ENCODE data around the gene PTPRG.

The PTPRG gene

GRCh38 chr3:61828880-61829721 lies 267.7 kb downstream of the PTPRG start:
- DNase-seq (ENCODE audit: low read depth) = no peak

GRCh38 chr3:61829722-61830350 lies 268.5 kb downstream of the PTPRG start:
- DNase-seq (ENCODE audit: low read depth) = no peak

DNA sequence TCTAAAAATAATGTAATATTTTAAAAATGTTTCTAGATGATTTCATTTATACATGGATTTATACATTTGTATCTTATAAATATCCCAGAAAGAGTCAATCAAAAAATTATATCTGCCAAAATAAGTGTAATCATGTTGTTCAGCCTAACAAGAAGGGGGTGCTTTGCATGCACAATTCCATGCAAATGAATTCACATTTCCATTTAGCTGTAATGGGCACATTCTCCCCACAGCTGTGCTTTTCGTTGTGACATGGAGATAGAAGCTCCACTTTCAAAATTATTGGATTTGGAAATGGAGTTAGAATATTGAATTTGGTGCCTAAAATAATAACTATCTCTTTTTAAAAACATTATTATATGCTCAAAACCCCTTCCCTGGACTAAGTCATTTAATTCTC lies 270.6 kb downstream of the PTPRG start:
- no peak for DNase-seq (ENCODE audit: low read depth)

- DNase-seq (ENCODE audit: low read depth) = no peak
Measured at GRCh38 chr3:61832375-61833229, 271.2 kb downstream of the PTPRG start.

- DNase-seq (ENCODE audit: low read depth) = no peak
Measured at GRCh38 chr3:61839256-61839655, 277.9 kb downstream of the PTPRG start.

- no peak for DNase-seq (ENCODE audit: low read depth)
Measured at GRCh38 chr3:61841111-61841845, 279.9 kb downstream of the PTPRG start.

DNA sequence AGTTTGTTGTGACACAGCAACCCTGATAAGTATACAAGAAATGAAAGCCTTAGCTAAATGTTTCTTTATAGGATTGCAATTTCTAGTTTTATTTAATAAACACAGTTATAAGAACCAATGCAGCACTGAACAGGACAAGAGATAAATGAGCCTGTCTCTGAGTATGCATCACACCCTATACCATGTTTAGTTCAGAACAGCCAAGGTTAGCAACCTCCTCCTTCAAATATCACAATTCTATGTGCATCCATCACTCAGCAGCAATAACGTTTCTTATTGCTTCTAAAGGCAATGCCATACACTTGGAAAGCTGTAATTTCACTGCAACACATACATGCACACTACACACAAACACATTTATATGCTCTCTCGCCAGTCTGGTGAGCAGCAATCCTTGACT lies 280.6 kb downstream of the PTPRG start:
- no peak for DNase-seq (ENCODE audit: low read depth)

GRCh38 chr3:61844346-61844745 lies 283.0 kb downstream of the PTPRG start:
- DNase-seq (ENCODE audit: low read depth) = no peak

- DNase-seq (ENCODE audit: low read depth) = no peak
Measured at GRCh38 chr3:61846488-61846887, 285.1 kb downstream of the PTPRG start.

DNA sequence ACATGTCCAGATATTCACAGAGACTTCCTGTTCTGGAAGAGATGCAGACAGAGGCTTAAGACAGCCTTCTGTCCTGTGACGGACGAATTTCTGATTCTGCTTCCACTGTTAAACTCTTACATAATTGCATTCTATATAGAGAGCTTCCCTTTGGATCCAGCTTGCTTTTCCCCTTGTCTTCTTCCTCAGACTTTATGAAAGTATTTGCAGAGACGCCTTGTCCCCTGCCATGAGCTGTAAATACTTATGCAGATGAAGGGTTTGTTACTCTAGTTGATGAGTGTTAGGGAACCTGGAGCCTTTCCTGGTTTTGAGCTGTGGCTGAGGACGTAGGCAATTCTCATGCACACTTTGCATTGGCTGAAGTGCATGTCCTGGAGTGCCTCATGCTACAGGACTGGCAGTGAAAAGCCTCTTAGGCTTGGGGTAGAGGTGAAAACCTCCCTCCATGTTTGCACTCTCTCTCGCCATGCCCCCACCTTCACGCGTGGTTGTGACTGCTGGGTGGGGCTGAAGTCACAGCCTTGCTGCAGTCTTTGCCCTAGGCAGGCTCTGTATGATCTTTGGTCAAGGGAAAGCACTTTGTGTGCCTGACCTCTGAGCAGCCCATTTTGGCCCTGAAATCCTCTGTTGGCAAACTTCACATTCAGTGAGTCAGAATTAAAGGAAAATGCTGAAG lies 286.6 kb downstream of the PTPRG start:
- no peak for DNase-seq (ENCODE audit: low read depth)

GRCh38 chr3:61848885-61849284 lies 287.5 kb downstream of the PTPRG start:
- peak; percentile 23 for DNase-seq (ENCODE audit: low read depth)

DNA sequence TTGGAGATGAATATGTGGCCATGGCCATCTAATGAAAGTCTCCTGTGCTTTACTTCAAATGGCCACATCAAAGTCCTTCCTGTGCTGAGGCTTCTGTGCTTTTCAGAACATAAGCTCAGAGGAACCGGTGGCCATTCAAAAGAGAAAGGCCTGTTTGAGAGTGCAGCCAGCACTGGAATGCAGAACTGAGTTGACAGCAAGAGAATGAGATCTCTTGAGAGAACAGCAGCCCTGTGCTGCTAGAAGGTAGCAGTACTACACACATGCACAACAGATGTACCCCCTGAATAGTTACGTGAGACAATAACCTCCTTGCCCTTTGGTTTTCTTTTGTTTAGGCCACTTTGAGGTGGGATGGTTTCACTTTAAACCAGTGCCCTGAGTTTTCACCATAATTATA lies 292.5 kb downstream of the PTPRG start:
- no peak for DNase-seq (ENCODE audit: low read depth)

DNA sequence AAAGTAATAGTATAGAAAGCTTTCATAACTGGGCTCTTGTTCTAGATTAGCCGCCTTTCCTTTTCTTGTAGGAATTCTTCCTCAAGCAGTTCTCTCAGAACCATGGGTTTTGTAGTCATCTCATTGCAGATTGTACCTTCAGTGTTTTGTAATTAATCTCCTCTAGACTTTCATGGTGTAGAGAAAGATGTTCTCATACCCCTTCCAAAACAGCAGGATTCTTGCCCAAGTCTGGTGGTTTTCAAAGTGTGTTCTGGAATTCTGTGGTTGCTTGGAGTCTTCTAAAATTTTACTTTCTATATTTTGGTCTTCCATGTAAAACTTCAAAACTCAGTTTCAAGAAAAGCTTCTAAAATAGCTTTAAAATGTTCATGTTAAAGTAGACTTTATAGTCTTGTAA lies 293.8 kb downstream of the PTPRG start:
- no peak for DNase-seq (ENCODE audit: low read depth)

GRCh38 chr3:61857297-61857696 lies 295.9 kb downstream of the PTPRG start:
- DNase-seq (ENCODE audit: low read depth) = no peak

DNA sequence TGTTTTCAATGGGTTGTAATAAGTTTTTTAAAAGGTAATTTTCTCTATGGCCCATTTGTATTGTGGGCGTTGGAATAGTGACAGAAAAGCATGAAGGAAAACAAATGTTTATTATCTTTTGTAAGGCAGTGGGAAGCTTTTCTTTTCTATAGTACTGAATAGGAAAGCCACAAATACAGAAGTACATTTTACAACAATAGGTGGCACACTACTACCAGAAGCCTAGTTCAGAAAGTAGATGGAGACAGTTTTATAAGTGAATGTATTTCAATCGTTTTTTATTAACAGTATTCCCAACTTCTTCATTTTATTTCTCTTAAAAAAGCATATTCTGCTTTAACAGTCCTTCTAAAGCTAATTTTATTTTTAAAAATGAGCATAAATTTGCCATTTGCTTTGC lies 296.7 kb downstream of the PTPRG start:
- no peak for DNase-seq (ENCODE audit: low read depth)

- no peak for DNase-seq (ENCODE audit: low read depth)
Measured at GRCh38 chr3:61861410-61861809, 300.0 kb downstream of the PTPRG start.

- no peak for DNase-seq (ENCODE audit: low read depth)
Measured at GRCh38 chr3:61862614-61863289, 301.4 kb downstream of the PTPRG start.

DNA sequence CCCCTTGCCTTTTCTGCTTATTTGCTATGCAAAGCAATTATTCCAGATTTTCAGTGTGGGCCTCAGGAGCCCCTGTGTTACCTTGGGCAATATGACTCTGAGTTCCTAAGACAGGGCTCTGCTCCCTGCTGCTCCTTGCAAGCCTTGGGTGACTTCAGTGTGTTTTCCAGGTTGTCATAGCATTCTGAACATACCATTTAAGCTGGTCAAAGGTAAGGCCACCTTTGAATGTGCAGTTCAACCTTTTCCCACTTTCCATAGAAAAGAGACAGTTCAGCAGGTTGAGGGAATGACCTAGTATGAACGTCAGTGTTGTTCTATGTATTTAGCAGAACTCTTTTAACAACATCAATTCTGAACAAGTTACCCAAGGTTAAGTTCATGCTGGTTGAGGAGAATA lies 302.2 kb downstream of the PTPRG start:
- DNase-seq (ENCODE audit: low read depth) = no peak

- no peak for DNase-seq (ENCODE audit: low read depth)
Measured at GRCh38 chr3:61864886-61865285, 303.5 kb downstream of the PTPRG start.

DNA sequence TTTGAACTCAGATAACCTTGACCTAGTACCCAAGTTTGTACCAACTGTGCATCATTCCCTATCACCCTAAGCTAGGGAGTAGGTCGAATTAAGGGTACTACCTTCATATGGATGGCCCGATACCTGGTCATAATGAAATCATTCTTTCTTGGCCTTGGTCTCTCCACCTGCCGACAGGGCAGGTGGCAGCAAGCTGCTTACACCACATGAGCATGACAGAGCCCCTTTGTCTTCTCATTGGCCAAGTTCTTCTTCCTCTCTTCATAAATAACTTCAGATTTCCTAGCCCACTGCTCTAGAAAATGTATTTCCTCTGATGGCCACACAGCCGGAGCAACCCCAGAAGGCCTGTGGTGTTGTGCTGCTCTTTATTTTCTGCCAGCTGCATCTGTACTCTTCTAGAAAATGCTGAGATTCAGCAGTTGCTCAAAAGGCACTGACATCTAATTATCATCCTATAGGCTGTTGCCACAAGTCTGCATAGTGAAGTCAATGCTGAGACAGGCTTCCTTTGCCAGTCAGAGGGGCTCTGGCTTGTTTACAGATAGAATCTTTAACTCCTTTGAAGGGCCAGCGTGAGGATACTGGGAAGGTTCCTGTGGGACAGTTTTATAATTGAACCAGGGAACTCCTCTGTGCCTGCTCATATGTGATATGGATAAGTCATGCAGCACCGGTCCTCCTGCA lies 304.2 kb downstream of the PTPRG start:
- DNase-seq (ENCODE audit: low read depth) = no peak
